Fibroblast of lung (primary cell): ENCODE results near the gene H6PD.

Source experiments
- EZH2 ChIP-seq: IDR thresholded peaks from 2 replicates; pipeline ENCODE4 v1.5.1; 2012; ENCODE audit warnings: low read length, control low read depth, mild to moderate bottlenecking; ENCODE audit errors: missing control alignments
- TF ChIP-seq, protein P1 (sequence below), 2 donors: IDR thresholded peaks in 1 of 2; conservative IDR thresholded peaks in 1 of 2; 1 replicate in 1 of 2; 2 replicates in 1 of 2; pipeline ENCODE4 v1.5.1; 2011 to 2012; ENCODE audit warnings: low read length in 2 of 2, control low read depth in 1 of 2, inconsistent platforms in 1 of 2, low read depth in 1 of 2, mild to moderate bottlenecking in 1 of 2

DNA sequence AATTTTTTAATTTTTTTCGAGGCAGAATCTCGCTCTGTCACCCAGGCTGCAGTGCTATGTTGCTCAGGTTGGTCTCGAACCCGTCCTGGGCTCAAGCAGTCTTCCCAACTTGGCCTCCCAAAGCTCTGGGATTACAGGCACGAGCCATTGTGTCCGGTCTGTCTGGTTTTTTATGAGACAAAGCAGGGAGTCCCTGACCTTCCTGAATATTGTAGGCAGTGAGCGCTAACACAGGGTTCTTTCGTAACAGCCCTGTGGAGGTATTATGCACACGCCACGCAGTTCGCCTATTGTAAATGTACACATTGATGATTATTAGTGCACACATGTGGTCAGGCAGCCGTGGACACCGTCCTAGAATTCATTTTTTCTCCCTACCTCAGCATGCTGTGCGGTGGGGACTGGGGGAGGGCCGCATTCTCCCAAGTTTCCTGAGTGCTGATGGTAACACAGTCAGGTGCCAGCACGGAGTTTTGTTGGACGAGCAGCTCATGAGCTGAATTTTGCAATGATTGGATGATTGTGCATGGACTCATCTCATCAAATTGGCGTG lies 77.7 kb downstream of the H6PD start:
- TF ChIP-seq, protein P1, sequence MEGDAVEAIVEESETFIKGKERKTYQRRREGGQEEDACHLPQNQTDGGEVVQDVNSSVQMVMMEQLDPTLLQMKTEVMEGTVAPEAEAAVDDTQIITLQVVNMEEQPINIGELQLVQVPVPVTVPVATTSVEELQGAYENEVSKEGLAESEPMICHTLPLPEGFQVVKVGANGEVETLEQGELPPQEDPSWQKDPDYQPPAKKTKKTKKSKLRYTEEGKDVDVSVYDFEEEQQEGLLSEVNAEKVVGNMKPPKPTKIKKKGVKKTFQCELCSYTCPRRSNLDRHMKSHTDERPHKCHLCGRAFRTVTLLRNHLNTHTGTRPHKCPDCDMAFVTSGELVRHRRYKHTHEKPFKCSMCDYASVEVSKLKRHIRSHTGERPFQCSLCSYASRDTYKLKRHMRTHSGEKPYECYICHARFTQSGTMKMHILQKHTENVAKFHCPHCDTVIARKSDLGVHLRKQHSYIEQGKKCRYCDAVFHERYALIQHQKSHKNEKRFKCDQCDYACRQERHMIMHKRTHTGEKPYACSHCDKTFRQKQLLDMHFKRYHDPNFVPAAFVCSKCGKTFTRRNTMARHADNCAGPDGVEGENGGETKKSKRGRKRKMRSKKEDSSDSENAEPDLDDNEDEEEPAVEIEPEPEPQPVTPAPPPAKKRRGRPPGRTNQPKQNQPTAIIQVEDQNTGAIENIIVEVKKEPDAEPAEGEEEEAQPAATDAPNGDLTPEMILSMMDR (conservative IDR thresholded peaks at IDR 0.05 in 1 of 2, IDR thresholded peaks at IDR 0.05 in 1 of 2; ENCODE audit: low read depth in 1 of 2, low read length in 2 of 2) = no peak
- no peak for TF ChIP-seq EZH2
